ENCODE measurements around the gene ABO.
"Not testable (repeated sequence)": the region's sequence is repeated elsewhere in the genome, so short reads cannot be mapped to it uniquely, and the experiment has no call there.

Gene ABO

DNA sequence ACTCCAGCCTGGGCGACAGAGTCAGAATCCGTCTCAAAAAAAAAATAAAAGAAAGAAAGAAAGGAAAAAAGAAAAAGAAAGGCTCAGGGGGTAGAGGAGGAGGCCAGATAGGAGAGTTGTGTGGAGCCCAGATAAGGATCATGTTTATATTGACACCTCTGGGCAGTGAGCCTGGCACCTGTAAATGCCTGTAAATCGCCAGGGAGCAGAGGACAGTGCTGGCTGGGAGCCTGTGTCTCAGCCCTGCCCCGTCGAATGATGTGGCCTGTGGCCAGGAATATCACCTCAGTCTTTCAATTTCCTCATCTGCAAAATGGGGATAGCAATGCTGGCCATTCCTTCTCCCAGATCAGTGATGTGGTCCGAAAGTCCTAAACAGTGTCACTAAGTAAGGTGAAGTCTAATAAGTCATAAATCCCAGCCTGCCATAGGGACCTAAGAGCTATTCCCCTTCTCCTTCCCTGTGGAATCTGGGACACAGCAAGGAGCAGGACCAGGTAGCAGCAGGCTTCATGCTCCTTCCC lies 10.3 kb upstream of the ABO start:
- TF ChIP-seq EZH2phosphoT487 (conservative IDR thresholded peaks at IDR 0.05; ENCODE audit: low read length), result no peak
- no peaks in the 10 kb centered on the region for H3F3A ChIP-seq (ENCODE audit: insufficient read depth)
- no peak overlapping the region for H3K9ac ChIP-seq (ENCODE audit: low read length)
- H3K36me3 ChIP-seq (ENCODE audit: low read length), result no peaks in the 10 kb centered on the region
- H4K20me1 ChIP-seq (ENCODE audit: low read depth, low read length), result no peaks in the 10 kb centered on the region
- no peak overlapping the region for H3K4me2 ChIP-seq (ENCODE audit: low read depth, low read length, poor library complexity, severe bottlenecking)
- H3K27me3 ChIP-seq (ENCODE audit: low read length), result no peaks in the 10 kb centered on the region
- H3K9me2 ChIP-seq (replicated peaks; ENCODE audit: insufficient read depth, low read length), result no peaks in the 10 kb centered on the region
- H3K79me2 ChIP-seq (ENCODE audit: insufficient read depth, low read length), result no peaks in the 10 kb centered on the region
- no peak overlapping the region for H3K4me3 ChIP-seq (ENCODE audit: insufficient read depth, low read length, poor library complexity, severe bottlenecking)
- no peak overlapping the region for H3K27ac ChIP-seq (ENCODE audit: low read depth, low read length)
- H3K9me3 ChIP-seq (ENCODE audit: insufficient read depth, low read length), result peaks cover 13% of the 10 kb centered on the region; the same call in 1 of the 2 replicates
- H2AFZ ChIP-seq (ENCODE audit: low read depth, low read length, severe bottlenecking), result no peak overlapping the region

DNA sequence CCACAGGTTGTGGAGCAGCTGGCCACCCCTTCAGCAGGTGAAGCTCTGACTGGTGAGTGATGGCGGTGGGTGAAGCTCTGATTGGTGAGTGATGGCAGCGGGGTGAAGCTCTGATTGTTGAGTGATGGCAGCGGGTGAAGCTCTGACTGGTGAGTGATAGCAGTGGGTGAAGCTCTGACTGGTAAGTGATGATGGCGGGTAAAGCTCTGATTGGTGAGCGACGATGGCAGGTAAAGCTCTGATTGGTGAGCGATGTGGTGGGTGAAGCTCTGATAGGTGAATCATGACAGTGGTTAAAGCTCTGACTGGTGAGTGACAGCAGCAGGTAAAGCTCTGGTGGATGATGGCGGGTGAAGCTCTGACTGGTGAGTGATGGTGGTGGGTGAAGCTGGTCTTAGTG lies 9.4 kb upstream of the ABO start:
- no peak for TF ChIP-seq EZH2phosphoT487 (conservative IDR thresholded peaks at IDR 0.05; ENCODE audit: low read length)
- TF ChIP-seq, protein P1, sequence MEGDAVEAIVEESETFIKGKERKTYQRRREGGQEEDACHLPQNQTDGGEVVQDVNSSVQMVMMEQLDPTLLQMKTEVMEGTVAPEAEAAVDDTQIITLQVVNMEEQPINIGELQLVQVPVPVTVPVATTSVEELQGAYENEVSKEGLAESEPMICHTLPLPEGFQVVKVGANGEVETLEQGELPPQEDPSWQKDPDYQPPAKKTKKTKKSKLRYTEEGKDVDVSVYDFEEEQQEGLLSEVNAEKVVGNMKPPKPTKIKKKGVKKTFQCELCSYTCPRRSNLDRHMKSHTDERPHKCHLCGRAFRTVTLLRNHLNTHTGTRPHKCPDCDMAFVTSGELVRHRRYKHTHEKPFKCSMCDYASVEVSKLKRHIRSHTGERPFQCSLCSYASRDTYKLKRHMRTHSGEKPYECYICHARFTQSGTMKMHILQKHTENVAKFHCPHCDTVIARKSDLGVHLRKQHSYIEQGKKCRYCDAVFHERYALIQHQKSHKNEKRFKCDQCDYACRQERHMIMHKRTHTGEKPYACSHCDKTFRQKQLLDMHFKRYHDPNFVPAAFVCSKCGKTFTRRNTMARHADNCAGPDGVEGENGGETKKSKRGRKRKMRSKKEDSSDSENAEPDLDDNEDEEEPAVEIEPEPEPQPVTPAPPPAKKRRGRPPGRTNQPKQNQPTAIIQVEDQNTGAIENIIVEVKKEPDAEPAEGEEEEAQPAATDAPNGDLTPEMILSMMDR (IDR thresholded peaks at IDR 0.05; ENCODE audit: insufficient read depth, low read length, poor library complexity, severe bottlenecking), result no peak
- Histone ChIP-seq H4K20me1 (ENCODE audit: low read depth, low read length) (no peaks in the 10 kb centered on the region), H3F3A (ENCODE audit: insufficient read depth) (no peaks in the 10 kb centered on the region), H3K9me3 (ENCODE audit: insufficient read depth, low read length) (peaks cover 9% of the 10 kb centered on the region; the same call in 1 of the 2 replicates), H3K79me2 (ENCODE audit: insufficient read depth, low read length) (no peaks in the 10 kb centered on the region), H3K27ac (ENCODE audit: low read depth, low read length) (no peak overlapping the region), H3K27me3 (ENCODE audit: low read length) (no peaks in the 10 kb centered on the region), H2AFZ (ENCODE audit: low read depth, low read length, severe bottlenecking) (no peak overlapping the region), H3K4me3 (ENCODE audit: insufficient read depth, low read length, poor library complexity, severe bottlenecking) (no peak overlapping the region), H3K9me2 (replicated peaks; ENCODE audit: insufficient read depth, low read length) (no peaks in the 10 kb centered on the region), H3K9ac (ENCODE audit: low read length) (no peak overlapping the region), H3K36me3 (ENCODE audit: low read length) (no peaks in the 10 kb centered on the region), H3K4me2 (ENCODE audit: low read depth, low read length, poor library complexity, severe bottlenecking) (no peak overlapping the region)

DNA sequence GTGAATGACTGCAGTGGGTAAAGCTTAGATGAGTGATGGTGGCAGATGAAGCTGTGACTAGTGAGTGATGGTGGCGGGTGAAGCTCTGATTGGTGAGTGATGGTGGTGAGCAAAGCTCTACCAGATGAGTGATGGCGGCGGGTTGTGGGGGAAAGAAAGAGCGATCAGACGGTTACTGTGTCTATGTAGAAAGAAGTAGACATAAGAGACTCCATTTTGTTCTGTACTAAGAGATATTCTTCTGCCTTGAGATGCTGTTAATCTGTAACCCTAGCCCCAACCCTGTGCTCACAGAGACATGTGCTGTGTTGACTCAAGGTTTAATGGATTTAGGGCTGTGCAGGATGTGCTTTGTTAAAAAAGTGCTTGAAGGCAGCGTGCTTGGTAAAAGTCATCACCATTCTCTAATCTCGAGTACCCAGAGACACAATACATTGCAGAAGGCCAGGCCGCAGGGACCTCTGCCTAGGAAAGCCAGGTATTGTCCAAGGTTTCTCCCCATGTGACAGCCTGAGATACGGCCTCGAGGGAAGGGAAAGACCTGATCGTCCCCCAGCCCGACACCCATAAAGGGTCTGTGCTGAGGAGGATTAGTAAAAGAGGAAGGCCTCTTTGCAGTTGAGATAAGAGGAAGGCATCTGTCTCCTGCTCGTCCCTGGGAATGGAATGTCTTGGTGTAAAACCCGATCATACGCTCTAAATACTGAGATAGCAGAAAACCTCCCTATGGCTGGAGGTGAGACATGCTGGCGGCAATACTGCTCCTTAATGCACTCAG lies 8.4 kb upstream of the ABO start:
- H3K9me3 ChIP-seq (ENCODE audit: insufficient read depth, low read length); H2AFZ ChIP-seq (ENCODE audit: low read depth, low read length, severe bottlenecking); H3K27me3 ChIP-seq (ENCODE audit: low read length); H3K9me2 ChIP-seq (replicated peaks; ENCODE audit: insufficient read depth, low read length); H3K79me2 ChIP-seq (ENCODE audit: insufficient read depth, low read length); H3K27ac ChIP-seq (ENCODE audit: low read depth, low read length); H4K20me1 ChIP-seq (ENCODE audit: low read depth, low read length); H3F3A ChIP-seq (ENCODE audit: insufficient read depth); H3K4me2 ChIP-seq (ENCODE audit: low read depth, low read length, poor library complexity, severe bottlenecking); H3K36me3 ChIP-seq (ENCODE audit: low read length); H3K4me3 ChIP-seq (ENCODE audit: insufficient read depth, low read length, poor library complexity, severe bottlenecking); H3K9ac ChIP-seq (ENCODE audit: low read length): not testable (repeated sequence)

DNA sequence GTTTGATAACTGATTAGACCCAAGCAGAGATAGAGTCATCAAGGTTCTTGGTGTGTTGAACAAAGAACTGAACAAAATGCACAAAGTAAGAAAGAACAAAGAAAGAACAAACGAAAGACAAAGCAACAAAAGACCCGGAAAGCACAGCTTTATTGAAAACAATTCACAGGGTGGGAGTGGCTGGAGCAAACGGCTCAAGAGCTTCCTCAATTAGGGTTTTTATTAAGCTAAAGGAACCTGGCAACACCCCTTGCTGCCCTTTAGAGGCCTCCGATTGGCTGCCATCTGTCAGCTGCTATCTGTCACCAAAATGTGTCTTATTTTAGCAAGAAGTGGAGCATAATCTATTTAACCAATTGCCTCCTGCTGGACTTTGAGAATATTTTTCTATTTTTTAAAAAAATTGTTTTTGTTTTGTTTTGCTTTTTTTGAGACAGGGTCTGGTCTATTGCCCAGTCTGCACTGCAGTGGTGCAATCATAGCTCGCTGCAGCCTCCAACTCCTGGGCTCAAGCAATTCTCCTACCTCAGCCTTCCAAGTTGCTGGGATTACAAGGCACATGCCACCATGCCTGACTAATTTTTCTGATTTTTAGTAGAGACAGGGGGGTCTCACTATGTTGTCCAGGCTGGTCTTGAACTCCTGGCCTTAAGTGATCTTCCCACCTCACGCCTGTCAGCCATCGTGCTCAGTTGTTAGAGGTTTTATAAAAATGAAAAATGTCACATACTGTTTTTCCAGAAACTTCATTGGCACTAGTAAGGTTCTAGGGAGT lies 7.7 kb upstream of the ABO start:
- H3K27me3 ChIP-seq (ENCODE audit: low read length), result no peaks in the 10 kb centered on the region

More for the DNA sequence above, 7.7 kb upstream of the ABO start:
- Histone ChIP-seq H3F3A (ENCODE audit: insufficient read depth) (no peaks in the 10 kb centered on the region), H3K9me2 (replicated peaks; ENCODE audit: insufficient read depth, low read length) (no peaks in the 10 kb centered on the region), H3K4me2 (ENCODE audit: low read depth, low read length, poor library complexity, severe bottlenecking) (no peak overlapping the region), H2AFZ (ENCODE audit: low read depth, low read length, severe bottlenecking) (no peak overlapping the region), H3K9ac (ENCODE audit: low read length) (no peak overlapping the region), H3K27ac (ENCODE audit: low read depth, low read length) (no peak overlapping the region), H3K4me3 (ENCODE audit: insufficient read depth, low read length, poor library complexity, severe bottlenecking) (no peak overlapping the region), H4K20me1 (ENCODE audit: low read depth, low read length) (no peaks in the 10 kb centered on the region), H3K79me2 (ENCODE audit: insufficient read depth, low read length) (no peaks in the 10 kb centered on the region), H3K9me3 (ENCODE audit: insufficient read depth, low read length) (no peaks in the 10 kb centered on the region; the same call in 1 of the 2 replicates), H3K36me3 (ENCODE audit: low read length) (no peaks in the 10 kb centered on the region)
- no peak for TF ChIP-seq EZH2phosphoT487 (conservative IDR thresholded peaks at IDR 0.05; ENCODE audit: low read length)
- TF ChIP-seq, protein P1 (IDR thresholded peaks at IDR 0.05; ENCODE audit: insufficient read depth, low read length, poor library complexity, severe bottlenecking), result no peak
